Stimulated activated CD4-positive, alpha-beta T cell treated with anti-CD3 and anti-CD28 coated beads, Interleukin-12 subunit alpha, Interleukin-12 subunit beta, amount 100 ng/mL, for 4 hours (primary cell): Measurements from ENCODE around the gene GNRHR.
"Not testable (repeated sequence)": the region's sequence is repeated elsewhere in the genome, so short reads cannot be mapped to it uniquely, and the experiment has no call there.

Experiments used
- DNase-seq: peaks from one replicate; pipeline ENCODE4 v3.0.0-alpha.2; 2020

GNRHR gene

GRCh38 chr4:67727124-67727850 is 26.9 kb downstream of the GNRHR start:
- no peak for DNase-seq

DNA sequence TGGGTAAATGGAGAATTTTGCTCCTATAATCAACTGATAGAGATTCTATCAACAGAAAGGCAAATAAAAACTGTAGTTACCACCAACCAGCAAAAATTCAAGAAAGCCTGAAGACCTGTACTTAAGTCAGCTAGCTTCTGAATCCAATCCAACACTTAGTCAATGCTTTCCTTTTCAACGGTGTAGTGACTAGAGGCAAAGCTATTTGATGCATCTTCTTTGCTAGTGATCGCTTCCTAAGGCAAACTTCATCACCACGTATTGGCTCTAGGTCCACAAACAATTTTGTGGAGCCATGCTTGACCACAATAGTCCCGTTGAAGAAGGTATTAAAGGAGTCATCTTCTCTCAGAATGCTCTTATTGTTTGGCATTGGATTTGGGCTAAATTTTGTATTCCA is 28.2 kb downstream of the GNRHR start:
- DNase-seq = no peak

DNA sequence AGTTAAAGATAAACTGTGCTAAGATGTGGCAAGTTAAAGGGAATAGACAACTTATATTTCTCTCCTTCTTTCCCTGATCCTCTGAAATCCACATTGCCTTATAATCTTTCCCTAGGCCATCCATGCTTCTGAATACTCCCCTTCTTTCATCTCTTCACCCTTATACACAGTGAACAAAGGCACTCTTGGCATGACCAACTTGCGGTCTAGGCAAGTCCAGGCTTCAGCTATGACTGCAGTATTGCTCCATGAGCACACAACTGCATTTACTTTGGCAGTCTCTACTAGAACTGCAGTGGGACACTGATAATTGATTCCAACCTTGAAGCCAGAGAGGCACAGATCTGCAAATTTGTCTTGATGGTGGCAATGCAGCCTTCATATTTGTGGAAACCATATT is 29.1 kb downstream of the GNRHR start:
- no peak for DNase-seq

DNA sequence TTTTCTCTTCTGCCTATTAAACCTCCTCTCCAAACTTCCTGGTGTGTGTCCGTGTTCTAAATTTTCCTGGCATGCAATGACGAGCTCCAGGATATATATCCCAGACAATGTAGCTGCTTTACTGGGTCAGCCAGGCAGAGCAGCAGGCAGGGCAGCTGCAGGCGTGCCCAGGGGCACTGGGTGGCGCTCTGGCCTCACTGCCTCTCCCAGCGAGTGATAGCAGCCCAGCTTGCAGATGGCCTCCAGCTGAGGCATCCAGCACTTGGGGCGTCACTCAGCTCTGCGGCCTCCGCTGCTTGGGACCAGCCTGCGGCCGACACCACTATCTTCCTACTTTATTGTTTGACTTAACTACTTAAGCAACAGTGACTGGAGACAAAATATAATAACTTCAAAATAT is 30.2 kb downstream of the GNRHR start:
- no peak for DNase-seq

DNA sequence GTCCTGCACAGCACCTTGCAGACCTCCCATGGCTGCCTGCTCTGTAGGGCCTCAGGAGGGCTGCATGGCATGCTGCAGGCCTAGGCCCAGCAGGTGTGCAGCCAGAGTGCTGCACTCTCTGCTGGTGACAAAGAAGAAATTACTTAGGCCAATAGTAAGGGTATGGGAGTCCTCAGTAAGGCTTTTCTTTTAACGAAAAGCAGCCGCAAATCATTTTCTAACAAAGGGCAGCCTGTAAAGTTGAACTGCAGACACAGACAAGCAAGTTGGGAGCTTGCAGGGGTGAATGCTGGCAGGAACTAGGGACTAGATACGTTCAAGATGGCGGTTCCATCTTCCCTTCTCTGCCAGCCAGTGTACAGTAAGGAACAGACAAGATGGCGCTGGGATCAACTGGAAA is 30.8 kb downstream of the GNRHR start:
- no peak for DNase-seq

- DNase-seq = no peak
Observed at GRCh38 chr4:67721770-67722597, 32.2 kb downstream of the GNRHR start.

- DNase-seq = no peak
Observed at GRCh38 chr4:67721315-67721769, 32.8 kb downstream of the GNRHR start.

GRCh38 chr4:67719953-67720617 is 34.1 kb downstream of the GNRHR start:
- no peak for DNase-seq

DNA sequence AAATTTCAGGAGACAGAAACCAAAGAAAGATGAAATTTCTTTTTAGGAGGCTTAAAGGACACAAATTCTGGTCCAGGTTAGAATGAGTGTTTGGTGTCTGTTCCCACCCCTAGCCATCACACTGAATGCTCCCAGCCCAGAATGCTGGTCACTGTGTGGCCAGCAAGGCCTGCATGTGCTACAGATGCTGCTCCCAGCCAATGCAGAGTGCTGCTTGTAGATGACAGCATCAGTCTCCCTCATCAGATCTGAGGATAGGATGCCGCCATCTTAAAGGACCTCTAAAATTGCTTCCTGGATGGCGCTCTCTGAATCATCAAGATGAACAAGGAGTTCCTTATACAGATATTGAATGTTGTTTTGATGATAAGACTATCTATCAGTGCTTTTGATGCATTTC is 35.3 kb downstream of the GNRHR start:
- no peak for DNase-seq

- no peak for DNase-seq
Observed at GRCh38 chr4:67717586-67717985, 36.6 kb downstream of the GNRHR start.

DNA sequence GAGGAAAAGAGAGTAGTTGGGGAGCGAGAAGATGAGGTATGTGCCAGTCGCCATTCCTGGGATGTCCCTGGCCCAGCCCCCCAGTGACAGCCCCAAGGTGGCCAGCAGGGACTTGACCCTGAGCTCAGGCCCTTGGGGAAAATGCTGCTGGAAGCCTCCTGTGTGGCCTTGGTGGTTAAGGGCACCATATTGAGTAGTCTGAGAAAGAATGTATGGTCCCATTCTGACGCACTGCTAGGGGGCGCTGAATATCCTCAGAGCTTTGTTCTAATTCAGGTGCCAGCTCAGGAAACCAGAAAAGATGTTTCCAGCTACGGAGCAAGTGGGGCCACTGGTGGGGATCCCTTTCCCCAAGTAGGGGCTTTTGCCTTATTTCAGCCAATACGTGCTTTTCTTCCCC is 39.2 kb downstream of the GNRHR start:
- no peak for DNase-seq

DNA sequence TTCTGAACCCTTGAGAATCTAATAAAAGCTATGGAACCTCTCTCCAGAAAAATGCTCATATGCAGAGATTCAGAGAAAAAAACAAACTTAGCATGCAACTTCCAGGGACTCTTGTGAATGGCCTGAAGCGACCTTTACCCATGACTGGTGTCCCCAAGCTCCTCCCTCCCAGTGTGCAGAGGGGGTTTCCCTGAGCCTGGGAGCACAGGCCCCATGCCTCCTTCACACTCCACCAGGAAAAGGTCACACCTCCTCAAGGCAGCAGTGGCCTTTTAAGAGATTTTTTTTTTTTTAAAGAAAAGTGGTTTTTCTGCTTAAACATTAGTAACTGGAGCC is 40.0 kb downstream of the GNRHR start:
- DNase-seq = no peak

DNA sequence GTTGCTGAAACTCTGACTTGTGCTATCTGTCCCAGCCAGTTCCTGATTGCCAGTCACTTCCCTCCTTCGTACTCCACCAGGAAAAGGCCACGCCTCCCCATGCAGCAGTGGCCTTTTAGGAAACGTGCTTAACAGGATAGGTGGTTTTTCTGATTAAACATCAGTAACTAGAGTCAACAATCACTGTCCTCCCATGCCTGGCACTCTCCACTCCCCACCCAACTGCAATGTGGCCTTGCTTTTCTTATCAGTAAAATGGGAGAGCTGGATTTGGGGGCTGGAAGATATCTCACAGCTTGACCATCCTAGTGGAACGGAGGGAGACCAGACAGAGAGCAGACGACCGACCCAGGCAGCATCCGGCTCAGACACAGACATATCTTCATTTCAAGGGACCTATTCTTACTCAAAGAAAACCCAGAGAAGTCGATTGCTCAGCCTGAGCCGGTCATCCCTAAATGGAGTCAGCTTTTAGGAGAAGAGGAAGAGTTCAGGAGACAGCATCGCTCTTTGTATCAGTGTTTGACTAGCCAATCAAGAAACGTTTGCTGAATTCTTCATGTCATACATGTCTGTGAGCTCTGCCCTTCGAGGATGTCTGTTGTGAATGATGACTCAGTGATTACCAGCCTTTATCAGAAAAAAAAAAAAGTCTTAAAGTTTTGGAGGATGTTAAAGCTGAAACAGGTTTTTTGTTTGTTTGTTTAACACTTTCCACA is 40.5 kb downstream of the GNRHR start:
- DNase-seq = no peak

DNA sequence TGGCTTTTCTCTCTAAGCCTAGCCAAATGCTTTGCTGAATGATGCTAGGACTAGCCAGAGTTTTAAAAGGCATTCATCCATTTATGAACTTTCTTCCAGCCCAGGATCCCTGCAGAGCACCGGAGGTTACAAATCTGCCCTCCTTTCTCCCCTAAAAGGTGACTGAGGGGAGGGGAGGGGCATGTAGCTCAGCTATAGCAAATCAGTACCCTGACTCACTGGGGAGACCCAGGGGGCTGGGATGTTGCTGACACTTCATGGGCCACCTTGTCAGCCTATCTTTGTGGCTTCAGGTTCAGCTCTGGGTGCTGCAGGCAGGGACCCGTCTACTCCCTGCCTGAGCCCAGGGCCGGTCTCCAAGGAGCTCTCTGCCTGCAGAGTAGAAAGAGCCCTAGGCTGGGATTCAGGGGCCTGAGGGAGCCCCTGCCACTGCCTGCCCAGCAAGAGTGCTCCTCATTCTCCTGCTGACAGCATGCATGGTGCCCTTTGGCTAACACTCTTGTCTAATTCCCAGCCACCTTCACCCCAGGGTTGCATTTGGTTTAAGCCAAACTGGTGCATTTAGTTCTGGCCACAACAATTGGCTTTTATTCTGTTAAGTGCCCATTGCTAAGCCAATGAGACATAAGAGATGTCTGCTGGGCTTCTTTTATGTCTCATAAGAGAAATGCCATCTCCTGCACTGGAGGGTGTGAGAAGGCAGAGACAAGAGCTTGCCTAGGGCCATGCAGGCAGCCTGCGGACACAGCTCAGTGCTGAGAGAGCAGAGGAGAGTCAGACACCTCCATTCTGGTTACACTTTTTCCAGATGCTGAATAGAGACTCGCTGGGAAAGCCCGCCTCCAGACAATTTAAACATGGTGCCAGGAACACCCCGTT is 41.3 kb downstream of the GNRHR start:
- DNase-seq = no peak

DNA sequence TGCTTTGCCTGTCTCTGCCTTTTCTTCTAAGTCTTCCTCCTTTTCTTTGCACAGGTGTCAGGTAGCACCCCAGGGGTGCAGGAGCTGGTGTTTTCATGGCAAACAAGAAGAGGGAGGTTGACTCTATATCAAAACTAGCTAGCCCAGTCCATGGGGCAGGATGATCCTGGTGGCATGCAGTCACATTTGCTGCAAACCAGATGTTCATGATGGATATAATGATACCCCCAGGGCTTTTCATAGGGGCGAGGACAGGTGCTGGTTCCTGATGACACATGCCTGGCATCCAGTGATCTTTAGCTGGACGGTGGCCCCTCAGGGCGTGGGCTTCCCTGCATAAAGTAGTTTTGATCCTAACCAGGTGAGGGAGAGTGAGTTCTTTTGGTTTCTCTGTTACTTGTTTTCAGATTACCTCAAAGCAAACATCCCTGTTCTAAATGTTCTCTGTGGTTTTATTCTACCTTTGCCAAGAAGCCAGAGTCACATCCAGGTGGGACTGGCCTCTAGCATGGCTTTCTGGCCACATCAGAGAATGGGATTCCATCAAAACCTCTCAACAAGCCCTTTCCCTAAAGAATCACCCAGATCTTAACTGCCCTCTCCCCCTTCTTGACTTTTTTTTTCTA is 42.1 kb downstream of the GNRHR start:
- DNase-seq = no peak

GRCh38 chr4:67706682-67707081 is 47.5 kb downstream of the GNRHR start:
- not testable (repeated sequence) for DNase-seq

DNA sequence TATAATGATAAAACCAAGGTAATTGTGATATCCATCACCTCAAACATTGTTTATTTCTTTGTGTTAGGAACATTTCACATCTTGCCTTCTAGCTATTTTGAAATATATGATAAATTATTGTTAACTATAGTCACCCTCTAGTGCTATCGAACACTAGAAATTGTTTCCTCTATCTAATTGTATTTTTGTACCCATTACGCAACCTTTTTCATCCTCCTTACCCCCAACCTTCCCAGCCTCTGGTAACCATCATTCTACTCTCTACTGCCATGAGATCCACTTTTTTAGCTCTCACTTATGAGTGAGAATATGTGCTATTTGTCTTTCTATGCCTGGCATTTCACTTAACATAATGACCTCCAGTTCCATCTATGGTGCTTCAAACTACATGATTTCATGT is 49.3 kb downstream of the GNRHR start:
- DNase-seq = no peak

- no peak for DNase-seq
Observed at GRCh38 chr4:67702166-67702565, 52.0 kb downstream of the GNRHR start.

DNA sequence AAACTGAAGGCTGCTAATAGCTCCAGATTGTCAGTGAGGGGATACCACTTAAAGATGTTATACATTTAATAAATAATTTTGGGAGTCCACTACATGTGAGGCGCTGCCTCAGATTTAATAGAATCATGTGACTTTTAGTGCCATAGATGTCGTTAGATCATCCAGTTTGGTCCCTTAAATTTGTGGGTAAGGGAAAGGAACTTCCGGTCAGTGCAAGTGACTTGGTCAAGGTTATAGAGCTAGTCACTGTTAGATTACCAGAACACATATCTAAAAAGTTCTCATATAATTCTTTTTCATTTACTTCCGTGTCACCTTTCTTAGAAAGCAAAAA is 52.7 kb downstream of the GNRHR start:
- DNase-seq = no peak

DNA sequence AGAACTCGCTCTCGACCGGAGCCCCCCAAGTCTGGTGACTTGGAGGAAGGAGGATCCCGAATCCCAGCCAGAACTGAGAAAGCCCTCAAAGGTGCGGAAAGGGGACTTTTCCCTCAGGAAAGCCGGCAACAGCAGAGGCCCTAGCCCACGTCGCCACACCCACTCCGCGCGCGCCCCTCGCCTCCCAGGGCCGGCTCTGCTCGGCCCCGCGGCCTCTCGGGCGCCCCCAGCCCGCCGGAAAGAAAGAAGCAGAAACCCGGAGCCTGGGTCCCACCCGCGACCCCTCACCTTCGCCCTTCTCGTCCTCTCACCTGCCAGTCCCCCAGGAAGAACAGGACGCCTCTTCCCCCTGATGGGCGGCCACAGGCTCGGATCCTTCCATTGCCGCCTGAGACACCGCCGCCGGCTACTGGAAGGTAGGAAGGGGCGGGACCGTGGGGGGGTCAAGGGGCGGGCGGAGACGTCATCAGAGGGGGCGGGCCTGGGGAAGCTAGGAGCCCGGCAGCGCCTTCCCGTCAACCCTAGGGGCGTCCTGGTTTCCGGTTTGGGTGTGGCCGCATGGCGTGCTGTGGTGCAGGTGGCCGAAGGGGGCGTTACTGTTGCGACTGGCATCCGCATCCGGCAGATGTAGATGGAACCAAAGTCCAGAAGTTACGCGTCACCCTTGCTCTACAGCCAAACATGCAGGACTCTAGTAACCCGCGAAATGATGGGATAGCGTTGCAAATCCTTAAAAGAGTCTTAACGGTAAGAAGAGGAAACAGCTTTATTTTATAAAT is 53.3 kb downstream of the GNRHR start, which contains the start of gene UBA6:
Gene UBA6, minus strand, starts transcription at position 418 of the 779 bp plus-strand sequence. Its CDS starts 36 bp downstream, at position 382.
- DNase-seq = peak; percentile 92
